ENCODE results near the gene UCHL1. TPM values are rescaled to one million over a fixed set of nuclear protein-coding genes. Genes with fewer than 3 reads are reported as not detected.

UCHL1 gene
- total and polyA plus RNA-seq, 2 of the 13 experiments (the other 11 are each of a cell fraction or from before 2014, with no cell fraction given): not detected

- TF ChIP-seq, protein P1, sequence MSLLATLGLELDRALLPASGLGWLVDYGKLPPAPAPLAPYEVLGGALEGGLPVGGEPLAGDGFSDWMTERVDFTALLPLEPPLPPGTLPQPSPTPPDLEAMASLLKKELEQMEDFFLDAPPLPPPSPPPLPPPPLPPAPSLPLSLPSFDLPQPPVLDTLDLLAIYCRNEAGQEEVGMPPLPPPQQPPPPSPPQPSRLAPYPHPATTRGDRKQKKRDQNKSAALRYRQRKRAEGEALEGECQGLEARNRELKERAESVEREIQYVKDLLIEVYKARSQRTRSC (CRISPR knock-in tag; IDR thresholded peaks at IDR 0.05; ENCODE audit: low read depth): no peak
- TF ChIP-seq ZBTB8A (CRISPR knock-in tag; IDR thresholded peaks at IDR 0.05; ENCODE audit: borderline replicate concordance, low read depth) (0 out of 2 replicates have a peak, but pooled peaks have one; percentile 70), DPF2 (CRISPR knock-in tag; IDR thresholded peaks at IDR 0.05; ENCODE audit: borderline replicate concordance, low read depth) (no peak), TMF1 (CRISPR knock-in tag; IDR thresholded peaks at IDR 0.05; ENCODE audit: low read depth) (no peak), ZNF563 (CRISPR knock-in tag; IDR thresholded peaks at IDR 0.05) (0 out of 2 replicates have a peak, but pooled peaks have one; percentile 54), ZNF557 (CRISPR knock-in tag; IDR thresholded peaks at IDR 0.05) (no peak), ZIK1 (CRISPR knock-in tag; IDR thresholded peaks at IDR 0.05; ENCODE audit: borderline replicate concordance, low read depth) (no peak), GLI4 (CRISPR knock-in tag; IDR thresholded peaks at IDR 0.05; ENCODE audit: borderline replicate concordance) (no peak), SRSF9 (IDR thresholded peaks at IDR 0.05; ENCODE audit: borderline replicate concordance, insufficient read depth, low read depth, low read length, poor library complexity, severe bottlenecking) (no peak), TARDBP (CRISPR knock-in tag; IDR thresholded peaks at IDR 0.05) (peak; percentile 58), ZNF264 (CRISPR knock-in tag; IDR thresholded peaks at IDR 0.05) (peak; percentile 73; the same call in 1 of the 2 replicates), DNMT1 (CRISPR knock-in tag; IDR thresholded peaks at IDR 0.05) (no peak), YEATS4 (CRISPR knock-in tag; IDR thresholded peaks at IDR 0.05; ENCODE audit: borderline replicate concordance) (peak; percentile 89), YEATS2 (CRISPR knock-in tag; IDR thresholded peaks at IDR 0.05; ENCODE audit: borderline replicate concordance) (peak; percentile 60; the same call in 1 of the 2 replicates), SCMH1 (CRISPR knock-in tag; IDR thresholded peaks at IDR 0.05; ENCODE audit: borderline replicate concordance) (no peak), FOXC1 (CRISPR knock-in tag; IDR thresholded peaks at IDR 0.05; ENCODE audit: borderline replicate concordance) (peak; percentile 74; the same call in 1 of the 2 replicates), CHD2 (IDR thresholded peaks at IDR 0.05; ENCODE audit: low read depth, low read length) (no peak), ZNF639 (CRISPR knock-in tag; conservative IDR thresholded peaks at IDR 0.05) (peak; percentile 71; the same call in 1 of the 2 replicates), JUN (CRISPR knock-in tag; IDR thresholded peaks at IDR 0.05) (no peak), KDM1A (CRISPR knock-in tag; IDR thresholded peaks at IDR 0.05) (no peak), ZNF775 (CRISPR knock-in tag; IDR thresholded peaks at IDR 0.05; ENCODE audit: borderline replicate concordance) (no peak), GTF3A (CRISPR knock-in tag; conservative IDR thresholded peaks at IDR 0.05) (peak; percentile 76; the same call in 1 of the 2 replicates), AGO1 (IDR thresholded peaks at IDR 0.05; ENCODE audit: low read depth, low read length, poor library complexity, severe bottlenecking) (peak; percentile 61)
- TF ChIP-seq, protein P2, sequence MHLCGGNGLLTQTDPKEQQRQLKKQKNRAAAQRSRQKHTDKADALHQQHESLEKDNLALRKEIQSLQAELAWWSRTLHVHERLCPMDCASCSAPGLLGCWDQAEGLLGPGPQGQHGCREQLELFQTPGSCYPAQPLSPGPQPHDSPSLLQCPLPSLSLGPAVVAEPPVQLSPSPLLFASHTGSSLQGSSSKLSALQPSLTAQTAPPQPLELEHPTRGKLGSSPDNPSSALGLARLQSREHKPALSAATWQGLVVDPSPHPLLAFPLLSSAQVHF (CRISPR knock-in tag; IDR thresholded peaks at IDR 0.05): no peak
- TF ChIP-seq, protein P3, sequence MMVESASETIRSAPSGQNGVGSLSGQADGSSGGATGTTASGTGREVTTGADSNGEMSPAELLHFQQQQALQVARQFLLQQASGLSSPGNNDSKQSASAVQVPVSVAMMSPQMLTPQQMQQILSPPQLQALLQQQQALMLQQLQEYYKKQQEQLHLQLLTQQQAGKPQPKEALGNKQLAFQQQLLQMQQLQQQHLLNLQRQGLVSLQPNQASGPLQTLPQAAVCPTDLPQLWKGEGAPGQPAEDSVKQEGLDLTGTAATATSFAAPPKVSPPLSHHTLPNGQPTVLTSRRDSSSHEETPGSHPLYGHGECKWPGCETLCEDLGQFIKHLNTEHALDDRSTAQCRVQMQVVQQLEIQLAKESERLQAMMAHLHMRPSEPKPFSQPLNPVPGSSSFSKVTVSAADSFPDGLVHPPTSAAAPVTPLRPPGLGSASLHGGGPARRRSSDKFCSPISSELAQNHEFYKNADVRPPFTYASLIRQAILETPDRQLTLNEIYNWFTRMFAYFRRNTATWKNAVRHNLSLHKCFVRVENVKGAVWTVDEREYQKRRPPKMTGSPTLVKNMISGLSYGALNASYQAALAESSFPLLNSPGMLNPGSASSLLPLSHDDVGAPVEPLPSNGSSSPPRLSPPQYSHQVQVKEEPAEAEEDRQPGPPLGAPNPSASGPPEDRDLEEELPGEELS (CRISPR knock-in tag; IDR thresholded peaks at IDR 0.05): 0 out of 2 replicates have a peak, but pooled peaks have one; percentile 11
Observed at GRCh38 chr4:41216294-41217019, 40.3 kb upstream of the UCHL1 start (continued).
